GM18870 (cell line): ENCODE measurements around the gene NAPA.
"Not testable (repeated sequence)": the region's sequence is repeated elsewhere in the genome, so short reads cannot be mapped to it uniquely, and the experiment has no call there.

Experiments
- ATAC-seq: cut with Tn5 transposase; IDR thresholded peaks from one replicate; pipeline ENCODE4 v1.9.1; 2021; ENCODE audit warnings: moderate library complexity; ENCODE audit not compliant: unreplicated experiment

NAPA gene

DNA sequence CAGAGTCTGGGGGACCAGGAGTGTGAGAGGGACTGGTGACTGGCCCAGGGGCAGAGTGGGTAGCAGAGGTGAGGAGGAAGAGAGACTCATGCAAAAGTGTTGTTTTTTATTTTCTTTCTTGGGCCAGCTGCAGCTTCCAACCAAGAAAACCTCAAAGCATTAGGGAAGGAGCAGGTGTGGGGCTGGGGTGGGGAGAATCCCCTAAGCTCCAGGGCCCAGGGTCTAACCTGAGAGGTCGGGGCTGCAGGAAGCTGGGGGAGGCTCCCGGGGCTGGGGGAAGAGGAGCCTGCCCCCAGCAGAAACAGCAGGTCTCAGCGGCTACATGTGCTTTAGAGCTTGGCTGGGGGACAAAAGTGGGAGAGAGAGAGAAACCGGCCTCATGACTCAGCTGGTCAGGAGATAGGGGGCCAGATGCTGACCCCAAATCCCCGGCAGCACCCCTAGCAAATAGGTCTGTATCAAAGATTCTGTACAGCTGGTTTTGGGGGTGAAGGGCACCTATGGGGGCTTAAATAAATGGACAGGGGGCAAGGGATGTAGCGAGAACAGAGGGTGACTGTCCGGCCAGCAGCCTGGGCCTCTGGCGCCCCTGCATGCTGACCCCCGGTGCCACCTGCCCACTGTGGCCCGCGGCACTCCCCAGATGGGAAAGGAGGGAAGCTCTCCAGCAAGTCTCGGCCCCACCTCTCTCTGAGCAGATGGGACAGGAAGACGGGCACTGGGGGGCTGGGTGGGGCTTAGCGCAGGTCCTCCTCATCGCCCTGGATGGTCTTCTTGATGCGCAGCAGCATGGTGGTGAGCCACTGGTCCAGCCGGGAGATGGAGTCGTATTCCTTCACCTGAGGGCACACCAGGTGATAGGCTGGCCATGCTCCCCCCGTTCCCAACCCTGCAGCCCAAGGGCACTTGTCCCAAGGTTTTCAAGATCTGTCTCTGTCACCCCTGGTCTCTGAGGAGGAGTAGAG, 27.0 kb downstream of the NAPA start:
- ATAC-seq, result no peak

DNA sequence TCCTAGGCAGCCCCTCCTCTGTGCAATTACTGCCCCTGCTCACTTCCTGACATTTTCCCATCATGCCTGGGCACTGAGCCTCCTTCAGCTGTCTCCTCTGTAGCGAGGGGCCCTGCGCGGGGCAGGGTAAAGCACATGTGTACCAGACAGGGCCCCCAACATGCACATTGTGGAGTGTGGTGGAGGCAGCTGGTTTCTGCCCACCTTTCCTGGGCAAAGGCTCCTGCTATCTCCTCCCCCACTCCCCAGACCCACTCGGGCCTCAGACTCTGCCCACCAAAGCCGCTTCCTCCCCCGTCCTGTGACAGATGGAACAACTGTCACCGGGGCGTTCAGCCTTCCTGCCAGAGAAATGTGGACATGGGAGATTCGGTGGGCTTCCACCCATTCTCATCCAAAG, 28.0 kb downstream of the NAPA start:
- ATAC-seq, result no peak

- not testable (repeated sequence) for ATAC-seq
These were observed 28.6 kb downstream of the NAPA start for GRCh38 chr19:47486220-47486619.

- ATAC-seq, result no peak
These were observed 29.7 kb downstream of the NAPA start for GRCh38 chr19:47485210-47485609.

DNA sequence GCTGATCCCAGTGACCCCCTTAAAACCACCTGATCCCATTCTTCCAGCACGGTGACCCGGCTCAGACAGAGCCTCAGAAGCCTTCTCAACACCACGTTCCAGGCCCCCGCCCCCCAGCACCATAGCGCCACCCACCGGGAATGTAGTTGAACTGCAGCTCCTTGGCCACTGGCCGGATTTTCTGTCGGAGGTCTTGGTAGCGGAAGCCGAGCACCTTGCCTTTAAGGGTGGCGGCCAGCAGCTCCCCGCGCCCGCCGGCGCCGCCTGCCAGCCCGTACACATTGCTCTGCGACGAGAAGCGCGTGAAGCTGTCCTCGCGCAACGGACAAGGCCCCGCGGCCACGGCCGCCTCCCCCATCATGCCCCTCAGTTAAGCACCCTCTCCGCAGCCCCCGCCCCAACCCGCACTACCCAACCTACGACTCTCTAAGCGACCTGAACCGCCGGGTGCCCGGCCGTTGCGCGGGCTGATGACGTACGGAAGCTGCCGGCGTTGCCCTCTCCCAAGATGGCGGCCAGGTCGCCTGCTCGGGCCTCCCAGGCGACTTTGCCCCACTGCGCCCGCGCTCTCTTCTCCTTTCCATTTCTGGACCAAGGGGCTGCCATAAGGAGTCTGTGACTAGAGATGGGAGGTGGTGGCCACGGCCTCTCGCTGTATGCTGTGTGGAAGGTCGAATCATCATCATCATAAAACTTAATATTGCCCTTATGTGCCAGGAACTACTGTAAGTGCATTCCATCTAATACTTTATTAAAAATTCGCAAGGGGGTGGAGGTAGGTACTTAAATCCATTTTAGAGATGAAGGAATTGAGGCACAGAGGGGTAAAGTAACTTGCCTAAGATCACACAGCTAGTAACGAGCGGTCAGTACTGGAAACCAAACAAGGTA, 30.8 kb downstream of the NAPA start, which contains the start of gene KPTN:
TSS of gene KPTN (minus strand) at position 420 of the 891 bp plus-strand sequence. CDS start at position 361, 59 bp downstream.
- ATAC-seq, result no peak

DNA sequence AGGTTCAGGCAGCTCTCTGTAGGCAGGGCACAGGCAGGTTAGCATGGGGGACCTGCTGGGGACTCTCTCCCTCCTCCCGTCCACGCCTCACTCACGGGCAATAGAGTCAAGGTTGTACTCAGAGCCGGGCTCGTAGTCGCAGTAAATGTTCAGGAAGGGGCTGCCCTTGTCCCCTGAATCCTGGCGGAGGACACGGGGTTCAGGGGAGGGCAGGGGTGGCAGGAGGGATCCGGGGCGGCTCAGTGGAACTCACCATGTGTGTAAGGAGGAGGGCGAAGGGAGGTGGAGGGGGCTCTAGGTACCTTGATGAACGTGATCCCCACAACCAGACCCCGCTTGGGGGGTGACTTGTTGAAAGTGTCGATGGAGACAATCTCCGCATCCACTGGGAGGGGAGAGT, 31.7 kb downstream of the NAPA start:
- no peak for ATAC-seq

DNA sequence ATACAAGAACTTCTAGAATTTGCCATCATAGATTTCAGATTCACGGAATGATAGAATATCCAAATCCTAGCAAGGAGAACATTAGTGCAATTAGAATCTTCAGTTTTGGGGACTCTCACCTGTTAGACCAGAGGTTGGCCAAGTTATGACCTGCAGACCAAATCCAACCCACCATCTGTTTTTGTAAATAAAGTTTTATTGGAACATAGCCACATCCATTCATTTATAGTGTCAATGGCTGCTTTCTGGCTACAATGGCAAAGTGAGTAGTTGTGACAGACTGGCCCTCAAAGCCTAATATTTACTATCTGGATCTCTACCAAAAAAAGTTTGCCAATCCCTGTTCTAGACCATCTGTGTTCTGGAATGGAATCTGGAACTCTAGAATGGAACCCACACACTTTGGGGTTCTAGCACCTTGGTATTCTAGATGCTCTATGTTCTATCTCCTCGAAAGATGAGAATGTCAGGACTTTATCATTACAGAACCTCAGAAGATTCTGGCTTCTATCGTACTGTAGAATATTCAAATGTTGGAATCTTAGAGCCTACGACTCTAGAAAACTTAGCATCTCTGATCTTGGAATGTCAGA, 33.3 kb downstream of the NAPA start:
- no peak for ATAC-seq

GRCh38 chr19:47480658-47481057, 34.2 kb downstream of the NAPA start:
- no peak for ATAC-seq

DNA sequence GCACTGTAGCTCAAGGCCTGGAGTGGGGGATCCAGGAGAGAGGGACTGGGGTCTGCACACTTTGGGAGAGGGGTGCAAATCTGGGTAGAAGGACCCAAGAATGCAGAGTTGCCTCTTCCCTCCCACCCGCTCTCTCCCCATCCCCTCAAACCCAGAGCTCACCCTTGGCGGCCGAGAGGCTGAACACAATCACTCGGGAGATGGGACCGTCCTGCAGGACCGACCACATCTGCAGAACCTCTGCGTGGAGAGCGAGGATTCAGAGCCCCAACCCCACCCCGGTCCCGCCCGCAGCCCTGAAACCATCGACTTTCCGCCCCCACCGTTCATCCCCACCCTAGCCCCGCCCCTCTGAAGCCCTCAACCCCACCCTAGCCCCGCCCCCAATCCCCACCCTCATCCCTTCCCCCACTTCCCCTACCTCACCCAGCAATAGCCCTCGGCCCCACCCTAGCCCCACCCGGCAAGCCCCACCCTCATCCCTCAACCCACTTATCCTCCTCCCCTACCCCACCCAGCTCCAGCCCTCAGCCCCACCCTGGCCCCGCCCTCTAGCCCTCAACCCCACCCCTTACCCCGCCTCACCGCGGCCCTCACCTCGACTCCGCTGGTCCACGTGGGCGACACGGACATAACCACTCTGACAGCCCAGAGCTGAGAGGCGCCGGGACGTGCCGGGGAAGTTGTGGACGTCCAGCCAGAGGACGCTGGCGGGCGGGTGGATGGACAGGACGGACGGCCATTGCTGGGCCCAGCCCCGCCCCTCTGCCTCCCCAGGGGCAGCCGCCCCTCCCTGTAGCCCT, 35.0 kb downstream of the NAPA start:
- no peak for ATAC-seq

GRCh38 chr19:47476438-47476972, 38.4 kb downstream of the NAPA start:
- ATAC-seq, result no peak

- ATAC-seq, result no peak
These were observed 39.4 kb downstream of the NAPA start for GRCh38 chr19:47475465-47475864.

- ATAC-seq, result no peak
These were observed 41.5 kb downstream of the NAPA start for GRCh38 chr19:47473336-47473735.

- no peak for ATAC-seq
These were observed 43.0 kb downstream of the NAPA start, which contains the start of gene SLC8A2 for GRCh38 chr19:47471733-47472457. SLC8A2 (minus strand) TSS chr19:47471893; CDS start chr19:47466403, 5,490 bp downstream.

DNA sequence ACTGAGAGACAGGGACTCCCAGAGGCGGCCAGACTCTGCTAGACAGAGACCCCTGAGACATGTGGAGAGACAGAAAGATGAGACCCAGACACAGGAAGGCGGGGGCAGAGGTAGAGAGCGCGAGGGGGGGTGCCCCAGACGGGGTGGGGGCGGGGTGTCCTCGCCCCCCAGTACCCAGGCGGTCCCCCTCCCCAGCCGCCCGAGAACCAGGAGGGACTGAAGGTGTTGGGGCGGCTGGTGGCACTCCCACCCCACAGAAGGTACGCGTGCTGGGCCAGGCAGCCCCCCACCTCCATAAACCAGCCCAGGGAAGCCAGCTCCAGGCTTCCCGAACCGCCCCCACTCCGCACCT, 43.5 kb downstream of the NAPA start:
- no peak for ATAC-seq

- no peak for ATAC-seq
These were observed 44.2 kb downstream of the NAPA start for GRCh38 chr19:47470447-47471195.

DNA sequence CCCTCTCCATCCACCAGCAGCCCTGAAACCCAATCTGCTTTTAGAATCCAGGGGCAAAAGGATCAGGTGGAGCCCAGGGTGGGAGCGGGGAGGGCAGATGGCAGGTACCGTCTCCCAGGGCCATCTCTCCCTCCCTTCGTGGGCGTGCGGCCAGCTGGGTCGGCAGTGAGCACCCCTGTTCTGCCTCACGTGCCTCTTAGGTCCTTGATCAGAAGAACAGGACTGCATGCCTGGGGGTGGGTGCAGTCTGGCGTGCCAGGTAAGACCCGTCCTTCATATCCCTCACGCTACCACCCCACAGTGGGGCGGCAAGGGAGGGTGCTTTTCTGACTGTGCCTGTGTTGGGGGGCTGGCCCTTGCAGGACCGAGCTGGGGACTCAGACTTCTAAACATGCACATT, 45.1 kb downstream of the NAPA start:
- no peak for ATAC-seq

DNA sequence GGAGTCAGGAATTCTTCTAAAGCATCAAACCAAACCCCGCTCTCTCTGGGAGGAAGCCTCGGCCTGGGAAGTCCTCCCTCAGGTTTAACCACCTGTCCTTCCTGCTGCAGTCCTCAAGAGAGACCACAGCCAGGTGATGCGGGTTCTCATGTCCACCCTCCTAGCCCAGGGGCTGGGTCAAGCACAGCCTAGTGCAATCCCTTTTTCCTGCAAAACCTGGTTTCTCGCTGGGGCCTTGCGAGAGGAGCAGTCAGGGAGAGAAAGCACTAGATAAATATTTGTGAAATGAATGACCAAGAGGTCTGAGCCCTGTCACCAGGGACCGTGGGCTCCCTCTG, 45.5 kb downstream of the NAPA start:
- ATAC-seq, result no peak

DNA sequence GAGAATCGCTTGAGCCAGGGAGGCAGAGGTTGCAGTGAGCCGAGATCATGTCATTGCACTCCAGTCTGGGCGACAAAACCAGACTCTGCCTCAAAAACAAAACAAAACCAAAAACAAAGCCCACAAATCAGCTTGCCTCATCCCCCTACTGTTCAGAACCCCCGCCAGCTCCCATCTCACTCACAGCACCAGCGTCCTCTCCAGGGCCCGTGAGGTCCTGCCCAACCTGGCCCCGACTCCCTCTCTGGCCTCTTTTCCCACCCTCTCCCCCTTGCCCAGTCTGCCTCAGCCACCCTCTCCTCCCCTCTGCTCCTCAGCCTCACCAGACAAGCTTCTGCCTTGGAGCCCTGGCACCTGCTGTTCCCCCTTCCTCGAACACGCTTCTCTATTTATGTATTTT, 46.9 kb downstream of the NAPA start:
- no peak for ATAC-seq

DNA sequence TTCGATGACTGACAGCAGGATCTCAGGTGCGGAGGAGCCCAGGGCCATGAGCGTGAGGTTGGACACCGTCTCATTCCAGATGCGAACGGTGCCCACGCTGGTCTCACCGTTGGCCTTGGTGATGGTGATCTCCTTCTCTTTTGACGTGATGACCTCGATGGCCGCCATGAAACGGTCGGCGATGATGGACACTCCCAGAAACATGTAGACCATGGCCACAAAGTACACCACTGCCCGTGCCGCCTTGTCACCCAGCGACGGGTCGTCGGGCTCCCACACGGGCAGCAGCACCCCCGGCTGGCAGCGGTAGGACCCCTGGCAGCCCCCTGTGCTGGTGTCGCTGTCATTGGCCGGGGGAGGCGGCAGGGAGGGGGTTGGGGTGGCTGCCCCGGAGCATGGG, 48.9 kb downstream of the NAPA start:
- ATAC-seq, result no peak
